Activated CD8-positive, alpha-beta T cell treated with anti-CD3 and anti-CD28 coated beads for 36 hours (primary cell): Measurements from ENCODE around the gene ADA. TPM values are rescaled to one million over a fixed set of nuclear protein-coding genes. Genes with fewer than 3 reads are reported as not detected.

Experiments
- ATAC-seq: fragments of 200-7000 bp; cut with Tn5 transposase; one replicate; pipeline ENCODE4 v1.10.0; 2021; ENCODE audit warnings: mild to moderate bottlenecking, moderate library complexity
- CTCF ChIA-PET: fragments of 350-600 bp; sonication (Branson Sonifier 250); formaldehyde crosslinking; loops from one replicate; lab custom pipeline; 2021; ENCODE audit warnings: antibody characterized with exemption; lab: Charles Lee
- POLR2A ChIA-PET: fragments of 350-600 bp; sonication (Branson Sonifier 250); formaldehyde crosslinking; loops from one replicate; lab custom pipeline; 2021; ENCODE audit warnings: antibody characterized with exemption; lab: Charles Lee
- DNase-seq: peaks from one replicate; pipeline ENCODE4 v3.0.0-alpha.2; 2020
- H3K27ac Mint-ChIP-seq: one replicate; pipeline ENCODE4 v1.8.0; 2021; ENCODE audit warnings: mild to moderate bottlenecking, mixed read lengths
- H3K27me3 Mint-ChIP-seq: one replicate; pipeline ENCODE4 v1.8.0; 2021; ENCODE audit warnings: mixed read lengths
- H3K36me3 Mint-ChIP-seq: one replicate; pipeline ENCODE4 v1.8.0; 2021; ENCODE audit warnings: low read depth, mixed read lengths
- H3K4me1 Mint-ChIP-seq: one replicate; pipeline ENCODE4 v1.8.0; 2021; ENCODE audit warnings: low read depth, mixed read lengths
- H3K4me3 Mint-ChIP-seq: one replicate; pipeline ENCODE4 v1.8.0; 2021; ENCODE audit warnings: mild to moderate bottlenecking, moderate library complexity, mixed read lengths
- H3K9me3 Mint-ChIP-seq: one replicate; pipeline ENCODE4 v1.8.0; 2021; ENCODE audit warnings: mixed read lengths
- CTCF ChIP-seq: fragments of 200-600 bp; IDR thresholded peaks from one replicate; pipeline ENCODE4 v1.8.0; 2022; ENCODE audit warnings: antibody characterized with exemption, mild to moderate bottlenecking
- intact Hi-C: fragments of 100-400 bp; cut with micrococcal nuclease; formaldehyde crosslinking; loops from one replicate; pipeline ENCODE4 v1.10.0; 2022
- total RNA-seq, 2 experiments: library from RNA; stranded (reverse); gene quantifications; one replicate each; pipeline ENCODE4 v1.2.3, GENCODE V29; 2021

Gene ADA
- total RNA-seq, 2 experiments from 2014 or later, result 32.8 to 36.7 TPM

- Mint-ChIP-seq H3K9me3 (no peaks in the 10 kb centered on the region), H3K27ac (no peak overlapping the region), H3K36me3 (no peaks in the 10 kb centered on the region), H3K4me3 (no peak overlapping the region), H3K4me1 (peaks cover 16% of the 10 kb centered on the region), H3K27me3 (no peaks in the 10 kb centered on the region)
- POLR2A ChIA-PET, result interaction anchor here (0.5 to 0.6 kb wide), 2 partner anchors 9 to 789 kb away, joined by 3 read pairs; no protein-coding TSS in a partner anchor
- DNase-seq (no peak), ATAC-seq (no peak)
- TF ChIP-seq CTCF, result no peak
- CTCF ChIA-PET, result no interaction called here
- intact Hi-C loops, result no loop called here
These were observed 78.0 kb downstream of the ADA start for GRCh38 chr20:44573501-44573869.

- H3K9me3 Mint-ChIP-seq, result no peaks in the 10 kb centered on the region
These were observed 78.7 kb downstream of the ADA start for GRCh38 chr20:44572551-44573500.

GRCh38 chr20:44571362-44571988 lies 80.0 kb downstream of the ADA start:
- H3K4me1 Mint-ChIP-seq, result peaks cover 8% of the 10 kb centered on the region
- H3K9me3 Mint-ChIP-seq, result no peaks in the 10 kb centered on the region
- H3K27ac Mint-ChIP-seq, result no peak overlapping the region
- no peak for ATAC-seq
- no peak for DNase-seq
- no peaks in the 10 kb centered on the region for H3K27me3 Mint-ChIP-seq
- no peaks in the 10 kb centered on the region for H3K36me3 Mint-ChIP-seq
- TF ChIP-seq CTCF, result no peak
- CTCF ChIA-PET, result no interaction called here
- intact Hi-C loops, result no loop called here
- POLR2A ChIA-PET, result no interaction called here
- H3K4me3 Mint-ChIP-seq, result no peak overlapping the region

More at GRCh38 chr20:44572551-44573500, 78.7 kb downstream of the ADA start:
- no peak for ATAC-seq
- TF ChIP-seq CTCF, result no peak
- intact Hi-C loops, result no loop called here
- no peak for DNase-seq
- peaks cover 16% of the 10 kb centered on the region for H3K4me1 Mint-ChIP-seq
- H3K27me3 Mint-ChIP-seq, result no peaks in the 10 kb centered on the region
- H3K27ac Mint-ChIP-seq, result no peak overlapping the region
- H3K4me3 Mint-ChIP-seq, result no peak overlapping the region
- H3K36me3 Mint-ChIP-seq, result no peaks in the 10 kb centered on the region
- POLR2A ChIA-PET, result interaction anchor here (0.5 to 0.6 kb wide), 2 partner anchors 10 to 788 kb away, joined by 3 read pairs; no protein-coding TSS in a partner anchor
- CTCF ChIA-PET, result no interaction called here

GRCh38 chr20:44570367-44570766 lies 81.1 kb downstream of the ADA start:
- intact Hi-C loops, result no loop called here
- H3K4me3 Mint-ChIP-seq, result no peak overlapping the region

More at GRCh38 chr20:44570367-44570766, 81.1 kb downstream of the ADA start:
- ChIA-PET POLR2A (no interaction called here), CTCF (no interaction called here)
- Mint-ChIP-seq H3K4me1 (peaks cover 4% of the 10 kb centered on the region), H3K27me3 (no peaks in the 10 kb centered on the region), H3K36me3 (no peaks in the 10 kb centered on the region), H3K27ac (no peak overlapping the region), H3K9me3 (no peaks in the 10 kb centered on the region)
- no peak for ATAC-seq
- no peak for DNase-seq
- TF ChIP-seq CTCF, result no peak

Other genes starting within 250 kb of the ADA start
- 10 to 100 TPM; 15.2 to 19.5 TPM for gene TTPAL, start 175.8 kb downstream of the ADA start, total RNA-seq
- 10 to 100 TPM; 43.1 to 44.6 TPM for gene SERINC3, start 129.6 kb downstream of the ADA start, total RNA-seq
- gene PKIG, start 69.1 kb downstream of the ADA start, total RNA-seq, result 1 to 10 TPM; 4.8 TPM
- gene CCN5, start 63.7 kb upstream of the ADA start, total RNA-seq, result not detected
- under 1 TPM; 0.25 to 0.29 TPM for gene KCNK15, start 94.2 kb upstream of the ADA start, total RNA-seq
- not detected for gene RIMS4, start 158.8 kb upstream of the ADA start, total RNA-seq
- 100 to 1,000 TPM; 220 to 226 TPM for gene YWHAB, start 234.0 kb upstream of the ADA start, total RNA-seq